ENCODE measurements around the gene TNRC6B.
"Not testable (repeated sequence)": the region's sequence is repeated elsewhere in the genome, so short reads cannot be mapped to it uniquely, and the experiment has no call there.

Gene TNRC6B

GRCh38 chr22:40183603-40184002 is 5.9 kb downstream of the TNRC6B start:
- DNase-seq, result not testable (repeated sequence)

- no peak for DNase-seq
Observed at GRCh38 chr22:40187389-40187788, 9.7 kb downstream of the TNRC6B start.

DNA sequence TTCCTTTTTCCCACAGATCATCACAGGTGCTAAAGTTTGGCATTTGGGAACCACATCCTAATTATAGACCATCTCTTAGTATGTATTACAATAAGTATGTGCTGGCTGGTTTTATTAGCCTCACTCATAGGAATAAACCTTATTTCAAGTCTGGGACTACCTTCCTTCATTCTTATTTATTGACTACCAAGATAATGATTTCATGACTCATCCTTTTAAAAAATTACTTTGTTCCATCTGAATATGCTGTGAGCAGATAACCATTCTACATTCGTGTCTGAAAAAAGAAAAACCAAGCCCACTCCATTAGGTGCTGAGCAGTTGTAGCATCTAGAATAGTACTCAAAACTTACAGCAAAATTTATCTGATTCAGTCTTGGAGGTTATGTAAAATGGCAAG is 12.3 kb downstream of the TNRC6B start:
- no peak for DNase-seq

DNA sequence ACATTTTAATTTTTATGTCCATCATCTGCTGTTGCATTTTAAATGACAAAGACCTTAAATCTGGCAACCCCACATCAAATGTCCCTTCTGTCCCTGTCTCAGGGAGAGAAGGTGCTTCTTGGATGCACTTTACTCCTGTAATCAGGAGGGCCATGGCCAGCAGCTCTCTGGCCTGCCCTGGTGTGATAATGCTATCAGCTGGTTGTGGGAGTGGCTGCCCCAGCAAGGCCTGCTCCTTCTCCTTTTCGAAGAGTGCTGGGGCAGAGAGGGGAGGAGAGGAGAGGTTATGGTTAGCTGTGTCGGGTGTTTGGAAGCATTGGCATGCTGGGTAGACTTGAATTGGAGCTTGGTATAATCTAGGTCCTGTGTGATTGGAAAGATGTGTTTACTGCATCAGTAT is 12.8 kb downstream of the TNRC6B start:
- peak; percentile 11 for DNase-seq

DNA sequence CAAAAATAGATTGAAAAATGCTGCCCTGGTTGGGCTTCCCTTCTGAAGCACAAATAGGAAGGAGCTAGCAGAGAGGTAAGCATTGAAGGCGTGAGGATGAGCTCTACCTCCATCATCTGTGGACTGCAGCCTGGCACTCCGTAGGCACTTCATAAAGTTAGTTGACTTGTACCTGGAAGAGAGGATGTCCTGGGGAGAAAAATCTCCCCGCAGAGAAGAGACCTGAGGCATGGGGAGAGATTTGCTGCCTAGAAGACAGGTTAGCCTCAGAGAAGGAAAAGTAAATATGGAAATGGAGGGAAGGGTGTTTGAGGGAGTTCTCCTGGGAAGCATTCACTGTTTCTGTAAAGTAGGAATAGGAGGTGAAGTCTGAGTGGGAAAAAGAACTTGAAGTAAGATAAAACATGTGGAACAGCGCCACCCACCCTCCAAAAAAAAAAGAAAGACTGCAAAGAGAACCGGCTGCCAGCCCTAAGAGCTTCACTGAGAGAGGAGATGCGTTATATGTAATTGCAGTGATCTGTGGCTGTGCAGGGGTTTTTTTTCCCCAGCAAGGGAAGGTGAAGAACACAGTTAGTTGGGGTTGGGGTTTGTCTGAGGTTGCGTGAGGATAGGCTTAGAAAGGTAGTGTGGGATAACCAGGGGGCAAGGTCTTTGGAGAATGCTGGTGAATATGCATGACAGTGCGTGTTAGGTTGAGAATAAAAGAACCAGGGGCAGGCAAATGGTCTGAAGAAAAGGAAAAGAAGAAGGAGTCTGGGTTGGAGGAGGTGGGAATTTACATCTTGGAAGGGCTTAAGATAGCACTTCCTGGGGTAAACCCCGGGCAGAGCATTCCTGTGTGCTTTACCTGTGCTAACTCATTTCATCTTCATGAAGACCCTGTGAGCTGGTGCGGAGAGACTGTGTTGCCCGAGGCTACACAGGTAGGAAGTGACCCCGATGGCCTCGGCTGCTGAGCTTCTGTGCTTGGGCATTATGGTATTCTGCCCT is 16.0 kb downstream of the TNRC6B start:
- DNase-seq, result no peak

DNA sequence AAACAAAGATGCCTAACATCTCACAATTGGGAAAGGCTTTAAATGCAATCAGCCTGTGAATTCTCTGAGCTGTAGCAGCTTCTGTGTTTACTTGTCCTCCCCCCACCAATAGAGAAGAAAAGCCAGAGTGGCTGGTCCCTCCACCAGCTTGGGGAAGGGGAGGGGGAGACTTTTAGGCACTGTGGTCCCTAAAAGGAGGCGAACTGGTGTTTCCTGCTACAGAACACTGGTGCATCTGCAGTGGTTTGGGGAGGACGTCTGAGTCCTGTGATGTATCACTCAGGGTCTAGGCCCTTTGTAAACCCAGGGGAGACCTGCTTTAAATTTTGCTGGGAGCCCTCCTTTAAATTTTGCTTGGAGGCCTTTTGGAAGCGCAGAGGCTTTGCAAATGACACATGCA is 16.9 kb downstream of the TNRC6B start:
- DNase-seq, result no peak

- peak; percentile 85 for DNase-seq
Observed at GRCh38 chr22:40196628-40197360, 19.1 kb downstream of the TNRC6B start.

DNA sequence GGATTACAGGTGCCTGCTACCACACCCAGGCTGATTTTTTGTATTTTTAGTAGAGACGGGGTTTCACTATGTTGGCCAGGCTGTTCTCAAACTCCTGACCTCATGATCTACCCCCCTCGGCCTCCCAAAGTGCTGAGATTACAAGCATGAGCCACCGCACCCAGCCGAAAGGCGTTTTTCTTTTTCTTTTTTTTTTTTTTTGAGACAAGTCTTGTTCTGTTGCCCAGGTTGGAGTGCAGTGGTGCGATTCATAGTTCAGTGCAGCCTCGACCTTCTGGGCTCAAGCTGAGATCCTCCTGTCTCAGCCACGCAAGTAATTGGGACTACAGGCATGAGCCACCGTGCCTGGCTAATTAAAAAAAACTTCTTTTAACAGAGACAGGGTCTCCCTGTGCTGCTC is 19.7 kb downstream of the TNRC6B start:
- not testable (repeated sequence) for DNase-seq

- no peak for DNase-seq
Observed at GRCh38 chr22:40198733-40199132, 21.0 kb downstream of the TNRC6B start.

DNA sequence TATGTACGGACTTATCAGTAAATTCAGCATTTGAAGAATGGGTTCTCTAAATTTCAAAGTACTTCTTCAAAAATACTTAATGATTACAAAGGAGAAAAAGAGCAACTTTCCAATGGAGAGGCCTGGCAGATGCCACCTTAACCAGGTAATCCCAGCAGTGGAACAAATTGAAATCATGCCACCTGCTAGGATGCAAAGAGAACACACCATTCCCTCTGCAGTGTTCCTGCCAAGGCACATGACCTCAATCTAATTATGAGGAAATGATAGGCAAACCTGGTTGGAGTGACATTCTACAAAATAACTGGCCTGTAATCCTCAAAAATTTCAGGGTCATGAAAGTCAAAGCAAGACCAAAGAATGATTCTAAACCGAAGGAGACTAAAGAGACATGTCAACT is 21.5 kb downstream of the TNRC6B start:
- DNase-seq, result no peak

DNA sequence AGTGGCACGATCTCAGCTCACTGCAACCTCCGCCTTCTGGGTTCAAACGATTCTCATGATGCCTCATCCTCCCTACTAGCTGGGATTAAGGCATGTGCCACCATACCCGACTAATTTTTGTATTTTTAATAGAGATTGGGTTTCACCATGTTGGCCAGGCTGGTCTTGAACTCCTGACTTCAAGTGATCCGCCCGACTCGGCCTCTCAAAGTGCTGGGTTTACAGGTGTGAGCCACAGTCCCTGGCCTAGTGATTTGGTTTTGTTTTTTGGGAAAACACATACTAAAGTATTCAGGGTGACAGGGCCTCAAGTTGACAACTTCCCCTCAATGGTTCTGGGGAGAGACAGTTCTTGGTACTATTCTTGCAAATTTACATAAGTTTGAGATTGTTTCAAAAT is 22.1 kb downstream of the TNRC6B start:
- no peak for DNase-seq

- no peak for DNase-seq
Observed at GRCh38 chr22:40200795-40201530, 23.2 kb downstream of the TNRC6B start.

DNA sequence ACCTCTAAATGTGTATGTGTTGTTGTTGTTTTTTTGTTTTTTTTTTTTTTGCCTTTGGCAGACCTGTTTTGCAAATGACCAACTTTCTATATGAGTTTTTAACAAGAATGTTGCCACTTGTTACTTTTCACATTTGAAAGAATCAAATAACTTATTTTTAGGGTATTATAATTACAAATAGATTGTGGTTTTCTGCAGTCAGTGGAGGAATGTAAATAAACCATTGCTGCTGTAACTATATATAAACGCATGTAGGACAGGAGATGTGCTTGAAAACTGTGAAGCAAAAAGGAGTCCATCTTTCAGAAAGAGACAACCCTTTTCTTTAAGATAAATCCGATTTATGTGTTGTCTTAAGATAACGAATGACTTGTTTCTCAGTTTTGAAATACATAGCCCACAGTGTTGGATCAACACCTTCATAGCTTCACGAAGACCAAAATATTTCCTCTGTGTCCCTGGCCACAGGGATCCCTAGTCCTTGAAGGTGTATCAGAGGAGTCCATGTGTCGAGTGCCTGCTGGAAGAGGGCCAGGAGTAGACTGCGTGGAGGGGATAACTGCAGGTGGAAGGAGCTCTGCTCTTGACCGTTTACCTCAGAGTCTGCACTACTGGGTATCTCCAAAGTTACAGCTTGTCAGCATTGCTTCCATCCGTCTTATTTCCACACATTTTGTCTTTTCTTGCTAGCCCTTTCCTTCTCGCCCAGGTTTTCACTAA is 24.7 kb downstream of the TNRC6B start:
- no peak for DNase-seq

DNA sequence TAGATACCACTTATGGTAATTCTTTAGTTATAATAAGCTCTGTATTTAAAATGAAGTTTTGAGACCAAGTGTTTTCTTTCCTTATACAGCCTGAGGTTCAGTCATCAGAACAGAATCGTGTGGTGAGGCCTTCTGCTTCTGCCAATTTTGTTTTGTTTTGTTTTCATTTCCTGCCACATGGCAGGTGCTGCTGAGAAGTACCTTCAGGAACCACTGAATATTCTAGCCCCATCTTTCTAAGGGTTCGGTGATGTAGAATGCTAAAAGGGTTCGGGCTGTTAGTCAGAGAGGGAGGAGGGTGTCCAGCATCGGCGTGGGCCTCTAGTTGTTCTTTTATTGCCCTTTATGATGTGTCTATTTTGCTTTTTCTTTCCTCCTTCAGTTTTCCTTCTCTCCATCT is 25.8 kb downstream of the TNRC6B start:
- no peak for DNase-seq

- DNase-seq, result no peak
Observed at GRCh38 chr22:40204321-40205116, 26.8 kb downstream of the TNRC6B start.

- no peak for DNase-seq
Observed at GRCh38 chr22:40206561-40206960, 28.8 kb downstream of the TNRC6B start.

DNA sequence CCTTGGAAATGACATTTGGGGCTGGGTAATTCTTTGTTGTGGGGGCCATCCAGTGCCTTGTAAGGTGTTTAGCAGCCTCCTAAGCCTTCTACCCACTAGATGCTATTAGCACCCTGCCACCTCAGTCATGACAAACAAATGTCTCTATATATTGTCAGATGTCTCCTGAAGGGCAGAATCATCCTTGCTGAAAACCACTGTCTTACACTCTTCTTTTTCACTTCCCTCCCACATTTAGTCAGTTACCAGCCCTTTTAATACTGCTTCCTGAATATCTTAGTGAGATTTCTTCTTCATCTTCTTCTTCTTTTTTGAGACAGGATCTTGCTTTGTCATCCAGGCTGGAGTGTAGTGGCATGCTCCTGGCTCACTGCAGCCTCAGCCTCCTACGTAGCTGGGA is 33.1 kb downstream of the TNRC6B start:
- DNase-seq, result no peak

- no peak for DNase-seq
Observed at GRCh38 chr22:40211476-40212054, 33.8 kb downstream of the TNRC6B start.

GRCh38 chr22:40212121-40212520 is 34.4 kb downstream of the TNRC6B start:
- no peak for DNase-seq

DNA sequence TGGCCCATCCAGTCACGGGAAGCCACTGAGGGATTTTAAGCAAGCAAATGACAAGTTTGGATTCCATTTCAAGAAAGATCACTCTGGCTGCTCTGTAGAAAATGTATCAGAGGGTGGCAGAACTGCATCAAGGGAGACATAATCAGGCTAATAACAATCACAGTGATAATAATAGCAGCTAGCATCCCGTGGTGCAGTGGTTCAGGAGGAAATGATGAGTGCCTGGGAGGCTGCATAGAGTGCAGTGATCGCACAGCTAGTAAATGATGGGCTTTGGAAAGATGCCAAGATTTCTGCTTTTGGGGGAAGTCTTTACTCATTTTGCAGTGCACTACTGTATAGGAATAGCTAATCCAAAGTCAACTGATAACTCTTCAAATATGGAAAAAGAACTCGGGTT is 35.8 kb downstream of the TNRC6B start:
- DNase-seq, result no peak

DNA sequence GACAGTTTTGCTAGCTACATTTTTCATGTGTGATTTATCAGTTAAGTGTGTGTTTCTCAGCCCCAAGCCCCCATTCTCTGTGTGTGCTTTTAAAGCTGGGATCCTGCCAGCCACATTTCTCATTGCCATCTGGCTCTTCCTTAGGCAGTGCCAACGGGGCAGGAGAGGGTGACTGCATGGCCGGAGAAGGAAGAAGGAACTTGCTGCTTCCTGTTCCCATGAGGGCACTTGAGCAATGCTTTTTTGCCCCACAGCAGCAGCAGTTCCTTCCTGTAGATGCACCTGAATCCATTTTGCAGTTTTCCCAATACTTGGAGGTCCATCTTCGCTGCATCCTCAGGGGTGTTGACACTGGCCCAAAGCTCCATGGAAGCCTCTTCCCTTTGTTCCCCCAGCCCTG is 37.5 kb downstream of the TNRC6B start:
- DNase-seq, result no peak

Measured in NCI-H226 (cell line).